ENCODE results near the gene AFF2.

DNA sequence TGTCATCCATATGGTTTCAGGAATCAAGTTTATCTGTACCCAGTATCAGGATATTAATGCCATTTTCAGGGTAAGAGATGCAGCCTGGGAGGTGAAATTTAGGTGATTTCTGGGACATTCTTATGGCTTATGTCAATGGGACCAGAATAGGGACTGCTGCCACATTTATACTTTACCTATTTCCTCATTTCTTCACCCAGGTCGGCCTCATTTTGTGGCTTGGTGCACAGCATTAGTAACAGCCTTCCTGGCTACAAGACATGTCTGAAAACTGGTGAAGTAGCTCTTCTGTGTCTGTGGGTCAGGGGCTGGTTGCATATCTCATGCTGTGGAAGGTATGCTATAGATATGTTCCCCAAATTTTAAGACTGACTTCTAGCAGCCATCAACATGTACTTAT, 284.8 kb downstream of the AFF2 start:
- TF ChIP-seq GATA2 (IDR thresholded peaks at IDR 0.05; ENCODE audit: insufficient read depth, insufficient read length, low read depth, low read length) (no peak), MAX (IDR thresholded peaks at IDR 0.05; ENCODE audit: insufficient read depth, insufficient read length) (no peak), FOS (IDR thresholded peaks at IDR 0.05; ENCODE audit: borderline replicate concordance, insufficient read depth, low read length) (no peak), MYC (IDR thresholded peaks at IDR 0.05; ENCODE audit: low read depth, low read length) (no peak), EZH2 (IDR thresholded peaks at IDR 0.05; ENCODE audit: borderline replicate concordance, low read depth, low read length, severe bottlenecking) (no peak), POLR2A (IDR thresholded peaks at IDR 0.05; ENCODE audit: low read depth, low read length) (no peak), POLR2AphosphoS5 (IDR thresholded peaks at IDR 0.05; ENCODE audit: insufficient read depth, low read depth, low read length) (no peak)
- TF ChIP-seq, protein P1, sequence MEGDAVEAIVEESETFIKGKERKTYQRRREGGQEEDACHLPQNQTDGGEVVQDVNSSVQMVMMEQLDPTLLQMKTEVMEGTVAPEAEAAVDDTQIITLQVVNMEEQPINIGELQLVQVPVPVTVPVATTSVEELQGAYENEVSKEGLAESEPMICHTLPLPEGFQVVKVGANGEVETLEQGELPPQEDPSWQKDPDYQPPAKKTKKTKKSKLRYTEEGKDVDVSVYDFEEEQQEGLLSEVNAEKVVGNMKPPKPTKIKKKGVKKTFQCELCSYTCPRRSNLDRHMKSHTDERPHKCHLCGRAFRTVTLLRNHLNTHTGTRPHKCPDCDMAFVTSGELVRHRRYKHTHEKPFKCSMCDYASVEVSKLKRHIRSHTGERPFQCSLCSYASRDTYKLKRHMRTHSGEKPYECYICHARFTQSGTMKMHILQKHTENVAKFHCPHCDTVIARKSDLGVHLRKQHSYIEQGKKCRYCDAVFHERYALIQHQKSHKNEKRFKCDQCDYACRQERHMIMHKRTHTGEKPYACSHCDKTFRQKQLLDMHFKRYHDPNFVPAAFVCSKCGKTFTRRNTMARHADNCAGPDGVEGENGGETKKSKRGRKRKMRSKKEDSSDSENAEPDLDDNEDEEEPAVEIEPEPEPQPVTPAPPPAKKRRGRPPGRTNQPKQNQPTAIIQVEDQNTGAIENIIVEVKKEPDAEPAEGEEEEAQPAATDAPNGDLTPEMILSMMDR (IDR thresholded peaks at IDR 0.05; ENCODE audit: extremely low read depth in 1 of 2, insufficient read depth in 1 of 2, low read depth in 1 of 2, low read length in 2 of 2): no peak

Measured in endothelial cell of umbilical vein (primary cell).